Activated T-helper 17 cell treated with anti-CD3 and anti-CD28 coated beads, Interleukin-2, amount 50 U/mL, for 72 hours (primary cell): ENCODE results near the gene APBB2. TPM values are rescaled to one million over a fixed set of nuclear protein-coding genes. Genes with fewer than 3 reads are reported as not detected.

Experiments
- ATAC-seq: fragments of 150-1000 bp; cut with Tn5 transposase; replicated peaks from 2 replicates; pipeline ENCODE4 v1.10.0; 2021; ENCODE audit warnings: mild to moderate bottlenecking, moderate library complexity
- H3K27ac Mint-ChIP-seq: one replicate; pipeline ENCODE4 v1.8.0; 2022; ENCODE audit warnings: mixed read lengths
- H3K27me3 Mint-ChIP-seq: one replicate; pipeline ENCODE4 v1.8.0; 2022; ENCODE audit warnings: mixed read lengths
- H3K36me3 Mint-ChIP-seq: one replicate; pipeline ENCODE4 v1.8.0; 2022; ENCODE audit warnings: low read depth, mild to moderate bottlenecking, mixed read lengths
- H3K4me1 Mint-ChIP-seq: one replicate; pipeline ENCODE4 v1.8.0; 2022; ENCODE audit warnings: mixed read lengths
- H3K4me3 Mint-ChIP-seq: one replicate; pipeline ENCODE4 v1.8.0; 2022; ENCODE audit warnings: mild to moderate bottlenecking, mixed read lengths
- H3K9me3 Mint-ChIP-seq: one replicate; pipeline ENCODE4 v1.8.0; 2022; ENCODE audit warnings: mixed read lengths
- total RNA-seq, 2 donors: library from RNA; stranded (reverse); gene quantifications; one replicate each; pipeline ENCODE4 v1.2.3, GENCODE V29; 2022

Gene APBB2
- total RNA-seq, 2 donors from 2014 or later = 1.6 to 3.0 TPM

DNA sequence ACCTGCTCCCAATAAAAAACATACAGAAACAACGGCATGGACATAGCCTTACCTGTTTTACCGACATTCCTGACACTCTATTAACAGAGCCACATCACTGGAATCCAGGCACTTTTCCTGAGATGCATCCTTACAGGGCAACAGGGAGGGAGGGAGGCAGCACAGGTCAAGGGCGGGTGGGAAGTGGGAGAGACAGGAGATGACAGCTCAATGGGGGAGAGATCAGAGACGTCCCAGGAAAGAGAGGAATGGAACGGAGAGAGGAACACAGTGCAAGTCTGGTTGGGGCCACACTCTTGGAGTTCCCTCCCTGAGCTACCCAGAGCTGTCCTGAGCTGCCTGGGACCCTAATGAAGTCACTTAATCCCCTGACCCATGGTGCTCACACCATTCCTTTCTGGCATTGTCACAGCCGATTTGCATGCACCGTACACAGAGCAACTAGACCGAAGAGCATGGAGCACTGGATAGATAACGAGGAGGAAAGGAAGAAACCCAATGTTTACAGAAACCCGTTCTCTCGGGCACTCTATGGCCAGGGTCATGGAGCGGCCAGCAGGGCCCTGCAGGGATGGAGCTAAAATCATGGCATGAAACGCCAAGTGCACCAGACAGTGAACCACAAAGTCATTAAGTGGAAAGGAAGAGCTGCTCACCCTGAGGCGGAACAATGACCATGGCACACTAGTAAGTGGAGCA, 371.5 kb downstream of the APBB2 start:
- Mint-ChIP-seq H3K4me3 (no peak overlapping the region), H3K9me3 (no peaks in the 10 kb centered on the region), H3K27me3 (no peaks in the 10 kb centered on the region), H3K36me3 (no peaks in the 10 kb centered on the region), H3K4me1 (no peaks in the 10 kb centered on the region), H3K27ac (no peak overlapping the region)
- no peak for ATAC-seq

DNA sequence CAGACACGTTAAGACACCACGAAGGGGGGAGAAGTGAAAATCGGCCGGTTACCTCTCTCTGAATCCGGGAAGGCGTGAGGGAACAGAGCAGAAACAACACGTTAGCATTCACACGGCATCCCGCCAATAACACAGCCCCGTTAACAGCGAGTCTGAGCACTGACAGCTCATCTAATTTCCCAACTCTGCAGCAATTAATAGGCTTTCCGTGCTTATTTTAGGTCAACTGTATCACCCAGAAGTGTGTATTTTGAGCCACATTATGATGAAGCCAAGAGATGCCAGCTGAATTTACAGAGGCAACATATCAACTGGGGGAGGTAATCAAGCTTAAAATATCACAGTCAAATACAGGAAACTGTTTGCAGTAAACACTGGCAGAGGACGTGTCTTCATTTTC, 372.0 kb downstream of the APBB2 start:
- H3K4me3 Mint-ChIP-seq = no peak overlapping the region
- ATAC-seq = no peak
- no peaks in the 10 kb centered on the region for H3K27me3 Mint-ChIP-seq
- no peaks in the 10 kb centered on the region for H3K4me1 Mint-ChIP-seq
- H3K9me3 Mint-ChIP-seq = no peaks in the 10 kb centered on the region
- no peak overlapping the region for H3K27ac Mint-ChIP-seq
- H3K36me3 Mint-ChIP-seq = no peaks in the 10 kb centered on the region

DNA sequence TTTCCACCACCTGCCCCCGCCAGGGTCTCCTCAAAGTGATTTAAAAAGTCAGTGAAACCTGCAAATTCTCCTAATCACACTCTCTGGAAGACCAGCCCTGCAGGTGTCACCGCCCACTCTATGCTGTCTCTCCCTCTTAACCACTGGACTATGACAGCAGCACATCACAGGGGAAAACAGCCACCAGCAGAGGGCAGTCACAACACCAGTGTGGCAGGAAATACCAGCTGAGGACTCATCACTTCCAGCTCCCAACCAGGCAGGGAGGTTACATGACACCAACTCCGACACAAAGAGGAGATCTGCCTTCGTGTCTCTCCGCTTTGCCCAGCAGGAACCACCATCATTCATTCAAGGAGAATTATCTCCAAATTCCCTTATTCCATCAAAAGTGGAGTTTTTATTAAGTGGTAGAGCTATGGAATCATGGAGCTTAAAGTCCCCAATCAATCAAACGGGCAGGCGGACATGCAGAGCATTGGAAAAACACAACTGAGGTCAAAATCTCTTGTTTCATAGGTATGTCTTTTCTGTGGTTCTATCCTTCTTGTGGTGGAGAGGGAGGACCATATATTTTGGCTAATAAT, 373.3 kb downstream of the APBB2 start:
- no peaks in the 10 kb centered on the region for H3K27me3 Mint-ChIP-seq
- H3K4me3 Mint-ChIP-seq = no peak overlapping the region
- no peak overlapping the region for H3K27ac Mint-ChIP-seq
- no peaks in the 10 kb centered on the region for H3K36me3 Mint-ChIP-seq
- H3K9me3 Mint-ChIP-seq = no peaks in the 10 kb centered on the region
- H3K4me1 Mint-ChIP-seq = no peaks in the 10 kb centered on the region
- peak; percentile 94 for ATAC-seq

DNA sequence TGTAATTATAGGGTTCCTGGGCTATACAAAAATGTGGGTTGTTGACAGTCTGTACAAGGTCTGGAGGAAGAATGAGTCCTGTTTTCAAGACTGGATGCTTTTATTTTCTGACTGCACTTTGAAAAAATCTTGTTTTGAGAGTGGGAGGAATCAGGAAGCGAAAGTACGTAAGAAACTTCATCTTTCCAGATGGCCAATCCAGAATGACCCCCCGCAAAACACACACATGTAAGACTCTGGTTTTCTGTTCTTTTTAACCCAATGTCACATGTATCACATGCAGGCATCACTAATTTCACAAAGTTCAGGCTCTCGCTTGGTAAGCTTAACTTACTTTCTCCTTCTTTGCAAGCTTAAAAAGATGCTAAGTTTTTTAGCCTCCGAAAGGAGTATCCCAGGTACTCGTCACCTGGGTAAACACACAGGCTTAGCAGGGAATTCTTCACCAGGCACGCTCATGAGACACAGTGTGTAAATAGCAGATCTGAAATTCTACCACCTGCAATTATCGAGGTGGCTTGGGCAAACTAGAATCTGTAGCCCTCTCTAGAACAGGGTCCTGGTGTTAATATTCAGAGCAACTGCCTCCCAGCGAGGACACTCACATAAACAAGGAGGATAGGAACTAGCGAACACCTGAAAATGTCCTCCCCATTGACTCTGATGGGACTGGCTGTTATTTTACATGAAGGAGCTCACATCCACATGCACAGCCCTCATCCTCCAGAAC, 373.9 kb downstream of the APBB2 start:
- H3K27me3 Mint-ChIP-seq = no peaks in the 10 kb centered on the region
- no peak overlapping the region for H3K27ac Mint-ChIP-seq
- H3K4me1 Mint-ChIP-seq = no peaks in the 10 kb centered on the region
- no peaks in the 10 kb centered on the region for H3K9me3 Mint-ChIP-seq
- ATAC-seq = no peak
- H3K4me3 Mint-ChIP-seq = no peak overlapping the region
- no peaks in the 10 kb centered on the region for H3K36me3 Mint-ChIP-seq

DNA sequence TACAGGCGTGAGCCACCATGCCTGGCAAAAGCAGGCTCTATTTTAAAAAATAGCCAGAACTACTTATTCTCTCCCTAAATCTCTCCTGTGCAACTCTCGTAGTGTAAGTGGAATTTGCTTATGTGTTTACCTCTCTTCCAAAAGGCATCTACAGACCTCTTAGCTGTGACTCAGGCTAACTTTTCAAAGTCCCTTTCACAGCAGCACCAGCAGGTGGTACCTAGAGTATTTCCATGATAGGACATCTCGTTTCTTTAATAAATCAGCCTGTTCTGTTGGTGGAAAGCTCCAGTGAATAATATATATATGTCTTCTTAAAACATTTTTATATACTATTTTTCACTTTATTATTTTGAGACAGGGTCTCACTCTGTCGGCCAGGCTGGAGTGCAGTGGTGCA, 375.6 kb downstream of the APBB2 start:
- H3K27ac Mint-ChIP-seq = no peak overlapping the region
- no peaks in the 10 kb centered on the region for H3K9me3 Mint-ChIP-seq
- no peak for ATAC-seq
- no peaks in the 10 kb centered on the region for H3K36me3 Mint-ChIP-seq
- no peaks in the 10 kb centered on the region for H3K27me3 Mint-ChIP-seq
- H3K4me3 Mint-ChIP-seq = no peak overlapping the region
- no peaks in the 10 kb centered on the region for H3K4me1 Mint-ChIP-seq

DNA sequence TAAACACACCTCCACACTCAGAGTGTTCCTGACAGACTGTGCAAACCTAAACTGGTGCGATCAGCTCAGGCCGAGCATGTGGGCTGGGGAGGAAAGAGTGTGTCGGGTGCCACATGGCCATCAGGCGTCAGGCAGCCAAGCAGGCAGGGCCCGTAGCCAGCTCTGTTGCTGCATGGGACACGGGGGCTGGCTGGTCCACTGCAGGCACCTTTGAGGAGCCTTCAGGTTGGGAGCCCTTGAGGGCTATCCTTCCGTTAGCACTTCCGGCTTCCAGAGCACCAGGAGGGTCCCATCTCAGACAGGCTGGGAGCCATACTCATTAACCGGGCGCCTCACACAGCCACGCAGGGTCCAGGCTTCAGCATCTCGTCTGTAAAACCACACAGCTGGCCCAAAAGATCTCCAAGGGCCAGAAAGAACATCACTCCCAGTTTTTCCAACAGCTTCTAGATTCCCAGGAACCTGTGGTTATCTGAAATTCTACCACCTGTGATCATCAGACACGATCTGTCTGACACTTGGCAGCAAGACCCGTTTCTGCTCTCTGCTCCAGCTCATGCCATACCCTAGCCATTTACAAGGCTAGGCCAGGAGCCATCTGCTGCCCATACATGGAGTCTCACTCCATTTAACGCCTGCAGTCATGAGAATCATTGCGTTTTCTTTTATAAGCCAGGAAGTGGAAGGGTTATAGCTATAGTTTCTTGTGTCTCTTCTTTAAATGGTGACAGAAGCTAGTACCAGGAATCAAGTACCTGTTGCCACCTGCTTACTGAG, 377.1 kb downstream of the APBB2 start:
- no peaks in the 10 kb centered on the region for H3K4me1 Mint-ChIP-seq
- H3K27ac Mint-ChIP-seq = no peak overlapping the region
- no peaks in the 10 kb centered on the region for H3K36me3 Mint-ChIP-seq
- ATAC-seq = no peak
- no peak overlapping the region for H3K4me3 Mint-ChIP-seq
- H3K9me3 Mint-ChIP-seq = no peaks in the 10 kb centered on the region
- H3K27me3 Mint-ChIP-seq = no peaks in the 10 kb centered on the region

DNA sequence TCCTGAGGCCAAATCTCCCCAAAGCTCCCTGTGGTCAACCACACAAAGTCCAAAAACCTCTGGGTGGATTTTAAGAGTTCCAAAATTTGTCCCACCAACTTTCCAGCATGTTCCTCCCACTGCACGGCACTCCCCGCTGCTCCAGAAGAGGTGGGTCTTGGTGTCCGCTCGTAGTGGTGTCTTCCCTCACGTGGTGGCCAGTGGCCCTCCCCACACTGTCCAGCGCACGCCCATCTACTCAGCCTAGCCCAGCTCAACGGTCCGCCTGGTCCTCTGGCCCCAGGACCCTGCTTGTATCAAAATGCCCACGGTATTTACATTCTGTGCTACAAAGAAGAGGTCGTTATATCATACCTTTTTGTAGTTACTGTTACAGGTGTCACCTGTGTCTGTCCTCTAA, 381.1 kb downstream of the APBB2 start:
- Mint-ChIP-seq H3K27ac (no peak overlapping the region), H3K9me3 (peaks cover 2% of the 10 kb centered on the region), H3K4me3 (no peak overlapping the region), H3K36me3 (no peaks in the 10 kb centered on the region), H3K27me3 (peaks cover 9% of the 10 kb centered on the region), H3K4me1 (peaks cover 3% of the 10 kb centered on the region)
- ATAC-seq = no peak

DNA sequence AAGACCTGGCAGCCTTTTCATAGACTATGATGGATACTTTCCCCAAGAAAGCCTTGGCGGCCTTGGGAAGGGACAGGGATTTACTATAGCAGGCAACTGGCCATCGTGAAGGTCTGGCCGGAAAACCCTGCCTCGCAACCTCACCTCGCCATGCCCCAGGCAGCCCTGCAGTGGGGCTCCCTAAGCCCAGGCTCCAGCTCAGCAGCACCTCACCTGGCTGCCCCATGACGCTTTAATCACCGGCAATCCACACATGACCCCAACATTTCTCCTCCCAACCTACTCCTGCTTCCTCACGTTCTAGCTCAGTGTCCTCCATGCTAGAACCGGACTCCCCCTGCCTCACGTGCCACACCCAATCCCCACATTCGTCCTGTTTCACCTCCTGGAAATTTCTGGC, 382.2 kb downstream of the APBB2 start:
- Mint-ChIP-seq H3K9me3 (peaks cover 5% of the 10 kb centered on the region), H3K27me3 (peaks cover 9% of the 10 kb centered on the region), H3K4me3 (no peak overlapping the region), H3K36me3 (no peaks in the 10 kb centered on the region), H3K27ac (no peak overlapping the region), H3K4me1 (peaks cover 6% of the 10 kb centered on the region)
- ATAC-seq = no peak

DNA sequence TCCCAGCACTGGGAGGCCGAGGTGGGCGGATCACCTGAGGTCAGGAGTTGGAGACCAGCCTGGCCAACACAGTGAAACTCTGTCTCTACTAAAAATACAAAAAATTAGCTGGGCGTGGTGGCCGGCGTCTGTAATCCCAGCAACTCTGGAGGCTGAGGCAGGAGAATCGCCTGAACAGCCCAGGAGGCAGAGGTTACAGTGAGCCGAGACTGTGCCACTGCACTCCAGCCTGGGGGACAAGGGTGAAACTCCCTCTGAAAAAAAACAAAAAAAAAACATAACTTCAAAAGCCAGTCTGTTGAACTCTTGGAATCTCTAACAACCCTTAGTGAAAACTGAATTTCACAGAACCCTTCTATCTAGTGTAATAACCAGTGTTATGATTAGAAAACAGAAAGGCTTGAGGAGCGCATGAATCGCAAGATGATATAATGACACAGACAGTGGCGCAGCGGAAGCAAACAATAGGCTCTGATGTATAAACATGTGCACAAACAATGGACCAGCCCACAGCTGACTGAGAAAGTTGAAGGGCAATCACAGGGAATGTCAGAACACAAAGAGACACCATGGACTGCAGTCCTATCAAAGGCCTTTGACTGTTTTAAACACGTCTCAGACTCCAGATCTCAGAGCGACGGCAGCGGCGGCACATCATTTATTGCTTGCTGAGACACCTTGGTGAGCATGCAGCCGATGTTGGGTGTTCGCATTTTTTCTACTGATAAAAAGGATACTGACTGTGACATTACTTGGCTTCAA, 383.0 kb downstream of the APBB2 start:
- Mint-ChIP-seq H3K4me1 (peaks cover 6% of the 10 kb centered on the region), H3K27ac (no peak overlapping the region), H3K4me3 (no peak overlapping the region), H3K36me3 (no peaks in the 10 kb centered on the region), H3K27me3 (peaks cover 9% of the 10 kb centered on the region), H3K9me3 (peaks cover 5% of the 10 kb centered on the region)
- ATAC-seq = no peak

DNA sequence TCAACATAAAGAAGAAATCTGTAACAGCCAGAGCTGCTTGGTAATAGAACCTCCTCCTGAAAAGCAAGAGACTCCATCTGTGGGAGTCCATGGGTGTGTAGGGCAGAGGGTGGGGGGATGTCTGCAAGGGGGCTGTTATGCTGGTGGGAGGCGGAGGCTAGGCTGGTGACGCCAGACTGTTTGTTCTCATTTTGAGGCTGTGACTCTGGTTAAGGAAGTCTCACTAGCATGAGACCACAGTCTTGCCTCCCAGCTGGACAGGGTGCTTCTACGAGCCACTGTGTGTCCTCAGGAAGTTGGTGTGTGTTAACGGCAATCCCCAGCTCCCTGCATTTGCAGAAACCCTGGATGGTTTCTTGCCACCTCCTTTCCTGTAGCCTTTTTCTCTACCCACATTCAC, 384.8 kb downstream of the APBB2 start:
- H3K4me1 Mint-ChIP-seq = peaks cover 6% of the 10 kb centered on the region
- peaks cover 5% of the 10 kb centered on the region for H3K9me3 Mint-ChIP-seq
- peaks cover 9% of the 10 kb centered on the region for H3K27me3 Mint-ChIP-seq
- ATAC-seq = no peak
- H3K27ac Mint-ChIP-seq = no peak overlapping the region
- H3K4me3 Mint-ChIP-seq = no peak overlapping the region
- H3K36me3 Mint-ChIP-seq = no peaks in the 10 kb centered on the region

DNA sequence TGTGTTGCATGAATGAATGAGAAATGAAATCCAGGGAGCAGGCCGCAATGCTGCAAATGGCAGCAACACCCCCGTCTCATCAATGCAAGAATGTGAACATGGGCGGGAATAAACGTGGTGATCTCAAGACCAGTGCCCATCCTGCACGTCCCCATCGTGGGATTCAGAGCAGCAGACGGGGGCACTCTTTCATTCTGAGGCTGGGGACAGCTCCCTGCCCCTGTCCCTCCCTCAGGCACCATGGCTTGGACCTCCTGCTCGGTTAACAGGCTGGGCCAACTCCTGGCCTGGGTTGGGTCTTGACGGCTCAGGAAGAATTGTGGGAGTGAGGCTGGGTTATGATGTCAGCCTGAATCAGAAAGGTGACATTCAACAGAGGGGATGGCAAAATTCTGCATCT, 385.7 kb downstream of the APBB2 start:
- Mint-ChIP-seq H3K4me3 (no peak overlapping the region), H3K9me3 (peaks cover 5% of the 10 kb centered on the region), H3K27ac (no peak overlapping the region), H3K36me3 (no peaks in the 10 kb centered on the region), H3K27me3 (peaks cover 9% of the 10 kb centered on the region), H3K4me1 (peaks cover 6% of the 10 kb centered on the region)
- no peak for ATAC-seq

DNA sequence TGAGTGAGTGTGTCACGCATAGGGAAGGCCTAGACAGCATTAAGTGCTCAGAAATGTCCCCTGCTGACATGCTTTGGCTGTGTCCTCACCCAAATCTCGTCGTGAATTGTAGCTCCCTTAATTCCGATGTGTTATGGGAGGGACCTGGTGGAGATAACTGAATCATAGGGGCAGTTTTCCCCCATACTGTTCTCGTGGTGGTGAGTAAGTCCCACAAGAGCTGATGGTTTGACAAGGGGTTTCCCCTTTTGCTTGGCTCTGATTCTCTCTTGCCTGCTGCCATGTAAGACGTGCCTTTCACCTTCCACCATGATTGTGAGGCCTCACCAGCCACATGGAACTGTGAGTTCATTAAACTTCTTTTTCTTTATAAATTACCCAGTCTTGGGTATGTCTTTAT, 386.6 kb downstream of the APBB2 start:
- Mint-ChIP-seq H3K27me3 (peaks cover 9% of the 10 kb centered on the region), H3K4me1 (peaks cover 6% of the 10 kb centered on the region), H3K36me3 (no peaks in the 10 kb centered on the region), H3K27ac (peak overlapping the region; percentile 8), H3K9me3 (peaks cover 5% of the 10 kb centered on the region), H3K4me3 (peak overlapping the region; percentile 6)
- ATAC-seq = peak; percentile 85

DNA sequence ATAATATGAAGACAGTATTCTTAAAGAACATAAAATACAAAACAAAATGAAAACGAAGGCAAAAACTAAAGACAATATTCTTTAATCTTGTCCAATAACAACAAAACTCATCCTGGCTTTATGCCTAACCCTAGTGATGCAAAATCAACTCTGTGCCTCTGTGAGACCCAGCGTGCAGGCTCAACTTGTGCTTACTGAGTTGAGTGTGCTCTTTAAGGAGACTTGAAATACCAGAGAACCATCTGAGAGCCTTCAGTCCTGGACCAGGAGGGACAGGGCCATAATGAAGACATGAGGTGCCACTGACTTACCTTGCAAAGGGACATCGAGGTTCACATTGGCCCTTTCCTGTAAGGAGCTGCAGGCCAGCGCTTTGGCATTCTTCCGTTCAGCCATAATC, 387.5 kb downstream of the APBB2 start:
- Mint-ChIP-seq H3K36me3 (no peaks in the 10 kb centered on the region), H3K27ac (no peak overlapping the region), H3K4me3 (no peak overlapping the region), H3K9me3 (peaks cover 5% of the 10 kb centered on the region), H3K4me1 (peaks cover 6% of the 10 kb centered on the region), H3K27me3 (peaks cover 12% of the 10 kb centered on the region)
- no peak for ATAC-seq
